NCI-H2196 (cell line): ENCODE data around the gene OTULIN.

Source experiments
- DNase-seq: peaks from one replicate; lab custom pipeline; 2025; ENCODE audit not compliant: unreplicated experiment; lab: John Stamatoyannopoulos, UW

Gene OTULIN

GRCh38 chr5:14667770-14668169 lies 3.3 kb downstream of the OTULIN start:
- DNase-seq = no peak

- no peak for DNase-seq
These were observed 3.7 kb downstream of the OTULIN start for GRCh38 chr5:14668181-14668591.

- DNase-seq = no peak
These were observed 4.9 kb downstream of the OTULIN start for GRCh38 chr5:14669415-14669814.

- no peak for DNase-seq
These were observed 5.5 kb downstream of the OTULIN start for GRCh38 chr5:14669975-14670374.

GRCh38 chr5:14671414-14671813 lies 6.9 kb downstream of the OTULIN start:
- DNase-seq = no peak

- no peak for DNase-seq
These were observed 7.6 kb downstream of the OTULIN start for GRCh38 chr5:14672082-14672481.

- DNase-seq = no peak
These were observed 8.2 kb downstream of the OTULIN start for GRCh38 chr5:14672484-14673394.

- DNase-seq = no peak
These were observed 8.9 kb downstream of the OTULIN start for GRCh38 chr5:14673443-14673842.

- DNase-seq = no peak
These were observed 10.7 kb downstream of the OTULIN start for GRCh38 chr5:14674983-14675854.

- no peak for DNase-seq
These were observed 11.4 kb downstream of the OTULIN start for GRCh38 chr5:14675865-14676300.

- no peak for DNase-seq
These were observed 11.8 kb downstream of the OTULIN start for GRCh38 chr5:14676320-14676719.

GRCh38 chr5:14678773-14679334 lies 14.3 kb downstream of the OTULIN start:
- no peak for DNase-seq

GRCh38 chr5:14679595-14679994 lies 15.1 kb downstream of the OTULIN start:
- DNase-seq = no peak

GRCh38 chr5:14681236-14681752 lies 16.8 kb downstream of the OTULIN start:
- DNase-seq = no peak

GRCh38 chr5:14683906-14684455 lies 19.5 kb downstream of the OTULIN start:
- DNase-seq = no peak

GRCh38 chr5:14684757-14685156 lies 20.2 kb downstream of the OTULIN start:
- DNase-seq = no peak

GRCh38 chr5:14685757-14686156 lies 21.2 kb downstream of the OTULIN start:
- peak; percentile 8 for DNase-seq

GRCh38 chr5:14686517-14686916 lies 22.0 kb downstream of the OTULIN start:
- DNase-seq = no peak

- DNase-seq = no peak
These were observed 22.6 kb downstream of the OTULIN start for GRCh38 chr5:14687023-14687665.

- DNase-seq = no peak
These were observed 28.6 kb downstream of the OTULIN start for GRCh38 chr5:14693070-14693469.
